Tibial artery (tissue), 4 donors: ENCODE data around the gene LAMB3.

ENCODE experiments used
- DNase-seq, 2 donors: peaks; one replicate each; pipeline ENCODE4 v3.0.0-alpha.2; 2019
- H3K27ac ChIP-seq, 2 donors: fragments of 200-600 bp; sonication (generic) in 1 of 2; 1 replicate in 1 of 2; 2 replicates in 1 of 2; pipeline ENCODE4 v1.5.1; 2018 to 2019; ENCODE audit warnings: mild to moderate bottlenecking in 1 of 2
- H3K27me3 ChIP-seq, 2 donors: fragments of 200-600 bp; sonication (generic) in 1 of 2; one replicate each; pipeline versions ENCODE4 v1.5.1 to v1.6.0; 2016 to 2019
- H3K36me3 ChIP-seq, 3 donors: fragments of 200-600 bp; sonication (generic) in 2 of 3; one replicate each; pipeline ENCODE4 v1.5.1; 2016 to 2019; ENCODE audit warnings: mild to moderate bottlenecking in 2 of 3
- H3K4me1 ChIP-seq, 4 donors: fragments of 200-600 bp; sonication (generic) in 2 of 4; 1 replicate in 3 of 4; 2 replicates in 1 of 4; pipeline ENCODE4 v1.5.1; 2016 to 2019
- H3K4me3 ChIP-seq, 2 donors: fragments of 200-600 bp; sonication (generic) in 1 of 2; 1 replicate in 1 of 2; 2 replicates in 1 of 2; pipeline ENCODE4 v1.5.1; 2018 to 2019; ENCODE audit warnings: mild to moderate bottlenecking in 2 of 2
- H3K9me3 ChIP-seq, 3 donors: fragments of 200-600 bp; sonication (generic) in 1 of 3; one replicate each; pipeline ENCODE4 v1.5.1; 2016 to 2019
- intact Hi-C: fragments of 100-400 bp; cut with DNase I; formaldehyde crosslinking; loops from one replicate; pipeline ENCODE4 v1.15.0; 2023; ENCODE audit warnings: low total_unique reads
- TF ChIP-seq, protein P1 (sequence below), 2 experiments: fragments of 200-600 bp in 1 of 2; fragments of 450-650 bp in 1 of 2; IDR thresholded peaks; one replicate each; pipeline ENCODE4 v1.5.1; 2017 to 2019; ENCODE audit warnings: antibody characterized with exemption in 2 of 2, mild to moderate bottlenecking in 1 of 2, moderate library complexity in 1 of 2

LAMB3 gene

DNA sequence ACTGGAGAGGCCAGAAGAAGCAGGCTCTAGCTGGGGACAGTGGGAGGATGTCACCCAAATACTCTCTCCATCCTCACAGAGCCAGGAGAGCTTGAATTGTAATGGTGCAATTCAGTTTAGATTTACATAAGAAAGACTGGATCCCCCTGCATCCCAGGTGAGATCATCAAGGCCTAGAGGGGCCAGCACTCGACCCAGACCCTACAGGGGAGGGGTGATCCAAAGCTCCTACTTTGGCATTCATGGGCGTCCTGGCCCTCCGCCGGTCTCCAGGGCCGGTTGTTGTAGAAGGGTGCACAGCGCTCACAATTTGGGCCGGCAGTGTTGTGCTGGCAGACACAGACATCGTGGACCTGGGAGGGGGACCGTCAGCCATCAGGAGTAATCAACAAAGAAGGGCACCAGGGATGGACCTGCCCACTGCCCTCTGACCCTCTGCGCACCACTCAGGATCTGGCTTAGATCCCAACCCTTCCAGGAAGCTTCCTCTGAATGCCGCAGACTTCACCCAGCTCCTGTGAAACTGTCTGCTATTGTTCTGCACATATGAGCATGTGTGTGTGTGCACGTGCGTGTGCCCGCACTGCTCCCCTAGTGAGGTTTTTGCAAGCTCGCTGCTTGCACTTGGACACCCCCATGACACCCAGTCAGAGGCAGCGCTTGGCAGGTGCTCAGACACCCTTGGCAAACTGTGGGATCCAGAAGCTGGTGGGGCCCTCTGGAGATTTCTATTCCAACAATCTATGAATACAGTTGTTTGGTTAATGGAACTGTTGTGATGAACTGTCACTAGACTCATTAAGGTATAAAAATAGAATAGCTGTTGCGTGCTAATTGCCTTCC is 21.6 kb downstream of the LAMB3 start:
- TF ChIP-seq, protein P1, sequence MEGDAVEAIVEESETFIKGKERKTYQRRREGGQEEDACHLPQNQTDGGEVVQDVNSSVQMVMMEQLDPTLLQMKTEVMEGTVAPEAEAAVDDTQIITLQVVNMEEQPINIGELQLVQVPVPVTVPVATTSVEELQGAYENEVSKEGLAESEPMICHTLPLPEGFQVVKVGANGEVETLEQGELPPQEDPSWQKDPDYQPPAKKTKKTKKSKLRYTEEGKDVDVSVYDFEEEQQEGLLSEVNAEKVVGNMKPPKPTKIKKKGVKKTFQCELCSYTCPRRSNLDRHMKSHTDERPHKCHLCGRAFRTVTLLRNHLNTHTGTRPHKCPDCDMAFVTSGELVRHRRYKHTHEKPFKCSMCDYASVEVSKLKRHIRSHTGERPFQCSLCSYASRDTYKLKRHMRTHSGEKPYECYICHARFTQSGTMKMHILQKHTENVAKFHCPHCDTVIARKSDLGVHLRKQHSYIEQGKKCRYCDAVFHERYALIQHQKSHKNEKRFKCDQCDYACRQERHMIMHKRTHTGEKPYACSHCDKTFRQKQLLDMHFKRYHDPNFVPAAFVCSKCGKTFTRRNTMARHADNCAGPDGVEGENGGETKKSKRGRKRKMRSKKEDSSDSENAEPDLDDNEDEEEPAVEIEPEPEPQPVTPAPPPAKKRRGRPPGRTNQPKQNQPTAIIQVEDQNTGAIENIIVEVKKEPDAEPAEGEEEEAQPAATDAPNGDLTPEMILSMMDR (IDR thresholded peaks at IDR 0.05) = no peak
- DNase-seq = no peak
- intact Hi-C loops = no loop called here

DNA sequence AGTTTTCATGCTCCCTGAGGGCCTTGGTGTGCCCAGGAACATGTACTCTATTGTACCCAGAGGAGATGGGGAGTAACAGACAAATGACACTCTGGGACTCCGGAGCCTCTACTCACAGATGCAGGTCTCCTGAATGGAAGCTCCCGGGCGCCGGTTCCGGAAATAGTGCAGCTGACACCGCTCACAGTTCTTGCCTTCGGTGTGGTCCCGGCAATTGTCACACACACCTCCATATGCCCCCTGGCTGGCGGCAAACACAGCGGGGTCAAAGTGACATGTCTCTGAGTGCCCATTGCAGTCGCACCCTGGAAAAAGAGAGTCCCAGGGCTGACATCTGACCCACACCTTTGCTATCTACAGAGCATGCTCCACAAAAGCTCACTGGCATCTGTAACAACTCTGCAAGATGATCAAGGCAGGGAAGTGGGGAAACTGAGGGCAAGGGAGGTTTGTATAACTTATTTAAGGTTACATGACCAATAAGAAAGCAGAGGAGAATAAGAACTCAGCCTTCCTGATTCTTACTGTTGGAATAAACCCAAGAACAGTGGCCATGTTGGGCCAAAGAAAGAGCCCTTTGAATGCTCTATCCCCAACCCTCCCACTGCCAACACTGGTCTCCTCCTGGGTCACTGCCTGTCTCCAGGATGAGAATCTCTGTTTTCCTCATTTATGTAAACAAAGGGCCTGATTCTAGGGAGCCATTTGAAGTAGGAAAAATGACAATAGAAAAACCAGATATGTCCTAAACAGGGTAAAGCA is 22.4 kb downstream of the LAMB3 start:
- no peak for DNase-seq
- H3K27ac ChIP-seq = no peak overlapping the region

More for the DNA sequence above, 21.6 kb downstream of the LAMB3 start:
- H3K27ac ChIP-seq = no peak overlapping the region
- no peaks in the 10 kb centered on the region for H3K36me3 ChIP-seq
- H3K4me1 ChIP-seq = peaks cover 0 to 12% (median 3%) of the 10 kb centered on the region in 4 donors
- H3K4me3 ChIP-seq = no peak overlapping the region
- H3K27me3 ChIP-seq = peaks cover 0 to 7% of the 10 kb centered on the region in 2 donors
- no peaks in the 10 kb centered on the region for H3K9me3 ChIP-seq

DNA sequence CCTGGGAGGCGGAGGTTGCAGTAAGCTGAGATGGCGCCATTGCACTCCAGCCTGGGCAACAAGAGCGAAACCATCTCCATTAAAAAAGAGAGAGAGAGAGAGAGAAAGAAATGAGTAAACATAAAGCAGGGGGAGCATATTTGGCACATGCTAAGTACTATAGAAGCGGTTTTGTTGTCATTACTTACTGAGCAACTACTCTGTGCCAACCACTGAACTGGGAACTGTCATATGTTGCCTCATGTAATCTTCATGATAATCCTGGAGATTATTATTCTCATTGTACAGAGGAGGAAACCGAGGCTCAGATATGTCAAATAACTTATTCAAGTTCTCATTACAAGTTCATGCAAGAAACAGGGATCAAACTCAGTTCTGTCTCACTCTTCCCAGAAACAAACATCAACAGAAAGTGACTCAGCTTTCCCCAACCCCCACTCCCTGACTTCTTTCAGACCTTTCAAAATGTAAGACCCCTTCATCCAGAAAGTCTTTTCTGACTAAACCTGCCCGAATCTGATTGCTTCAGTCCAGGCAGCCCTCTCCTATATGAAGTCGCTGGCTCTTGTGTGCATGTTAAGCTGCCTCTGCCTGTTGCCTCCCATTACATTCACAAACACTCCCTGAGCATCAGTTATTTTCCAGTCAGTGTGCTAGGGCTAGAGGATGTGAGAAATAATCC is 23.5 kb downstream of the LAMB3 start:
- Histone ChIP-seq H3K27ac (no peak overlapping the region), H3K4me1 (peaks cover 0 to 12% (median 5%) of the 10 kb centered on the region in 4 donors), H3K36me3 (no peaks in the 10 kb centered on the region), H3K4me3 (no peak overlapping the region), H3K9me3 (no peaks in the 10 kb centered on the region), H3K27me3 (peaks cover 0 to 7% of the 10 kb centered on the region in 2 donors)
- TF ChIP-seq, protein P1 (IDR thresholded peaks at IDR 0.05) = no peak
- intact Hi-C loops = no loop called here
- DNase-seq = no peak

More for the DNA sequence above, 22.4 kb downstream of the LAMB3 start:
- Histone ChIP-seq H3K27me3 (peaks cover 0 to 7% of the 10 kb centered on the region in 2 donors), H3K9me3 (no peaks in the 10 kb centered on the region), H3K4me3 (no peak overlapping the region), H3K36me3 (no peaks in the 10 kb centered on the region), H3K4me1 (peaks cover 0 to 12% (median 5%) of the 10 kb centered on the region in 4 donors)
- intact Hi-C loops = no loop called here
- TF ChIP-seq, protein P1 (IDR thresholded peaks at IDR 0.05) = no peak

DNA sequence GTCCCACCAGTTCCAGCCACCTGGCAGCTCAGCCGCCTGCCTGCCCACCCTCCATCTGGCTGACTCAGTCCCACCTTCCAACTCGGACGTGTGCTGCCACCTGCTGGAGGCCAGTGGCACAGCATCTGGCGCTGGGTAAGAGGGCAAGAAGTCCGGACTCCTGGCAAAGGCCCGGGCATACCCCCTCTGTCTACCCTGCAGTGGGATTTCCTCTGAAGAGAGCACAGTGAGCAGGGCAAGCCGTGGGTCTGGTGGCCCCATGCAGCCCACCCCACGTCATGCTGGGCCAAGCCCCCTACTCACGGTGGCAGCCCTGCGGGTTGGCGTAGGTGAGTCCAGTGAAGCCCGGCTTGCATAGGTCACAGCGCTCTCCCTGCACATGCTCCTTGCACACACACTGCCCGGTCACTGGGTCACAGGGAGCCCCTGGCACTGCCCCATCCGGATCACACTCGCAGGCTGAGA is 24.5 kb downstream of the LAMB3 start:
- Histone ChIP-seq H3K9me3 (no peaks in the 10 kb centered on the region), H3K4me1 (peaks cover 0 to 12% (median 5%) of the 10 kb centered on the region in 4 donors), H3K27me3 (peaks cover 0 to 7% of the 10 kb centered on the region in 2 donors), H3K36me3 (no peaks in the 10 kb centered on the region), H3K27ac (no peak overlapping the region), H3K4me3 (no peak overlapping the region)
- peak in 1 of 2 donors; percentile 65 for DNase-seq
- intact Hi-C loops = no loop called here
- TF ChIP-seq, protein P1 (IDR thresholded peaks at IDR 0.05) = peak; percentile 72 to 88

DNA sequence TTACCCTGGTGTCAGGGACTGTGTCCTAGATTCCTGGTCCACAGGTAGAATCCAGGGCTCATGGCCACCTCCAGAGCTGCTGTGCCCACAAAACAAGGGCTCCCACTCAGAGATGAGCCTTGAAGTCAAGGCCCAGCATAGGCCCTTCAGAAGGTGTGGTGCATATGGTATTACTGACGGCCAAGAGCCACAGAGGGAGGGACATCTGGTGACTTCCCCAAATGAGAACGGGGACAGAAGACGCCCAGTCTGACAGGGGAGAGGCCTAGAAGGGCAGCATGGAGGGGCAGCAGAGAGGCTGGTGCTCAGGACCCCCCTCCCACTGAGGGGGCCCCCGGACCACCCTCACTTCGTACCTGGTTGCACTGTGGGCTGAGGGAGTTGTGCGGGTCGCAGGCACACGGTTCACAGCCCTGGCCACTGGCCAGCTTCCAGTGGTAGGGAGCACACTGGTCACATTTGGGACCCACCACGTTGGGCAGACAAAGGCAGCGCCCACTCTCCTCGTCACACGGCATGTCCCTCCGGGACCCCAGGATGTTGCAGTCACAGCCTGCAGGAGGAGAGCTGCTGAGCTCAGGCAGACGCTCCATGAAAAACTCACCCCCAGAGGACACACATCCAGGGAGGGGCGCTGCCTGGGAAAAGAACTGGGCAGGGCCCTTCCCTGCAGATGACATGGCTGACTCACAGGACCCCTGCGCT is 25.0 kb downstream of the LAMB3 start:
- H3K4me3 ChIP-seq = no peak overlapping the region

More for the DNA sequence above, 25.0 kb downstream of the LAMB3 start:
- DNase-seq = no peak
- Histone ChIP-seq H3K9me3 (no peaks in the 10 kb centered on the region), H3K4me1 (peaks cover 0 to 12% (median 5%) of the 10 kb centered on the region in 4 donors), H3K27ac (no peak overlapping the region), H3K36me3 (no peaks in the 10 kb centered on the region), H3K27me3 (peaks cover 0 to 7% of the 10 kb centered on the region in 2 donors)
- TF ChIP-seq, protein P1 (IDR thresholded peaks at IDR 0.05) = no peak
- intact Hi-C loops = no loop called here
